IMR-90 (cell line): ENCODE results near the gene CHRM1. TPM values are rescaled to one million over a fixed set of nuclear protein-coding genes. Genes with fewer than 3 reads are reported as not detected.

Experiments used
- ATAC-seq: fragments of 200-7000 bp; cut with Tn5 transposase; 2 replicates; pipeline ENCODE4 v1.9.1; 2020; ENCODE audit warnings: low read depth, mild to moderate bottlenecking, moderate library complexity
- BruUV-seq: library from RNA; stranded (reverse); fragments of 400-500 nt; replicated peaks from 2 replicates; lab custom pipeline; 2021; lab: Mats Ljungman, UMichigan
- CTCF ChIA-PET: fragments of 300-600 bp; formaldehyde crosslinking; extraction: SDS; loops from one replicate; lab custom pipeline; 2021; ENCODE audit warnings: antibody characterized with exemption; lab: Yijun Ruan, JAX
- POLR2A ChIA-PET: fragments of 300-600 bp; sonication (Branson Sonifier 250); formaldehyde crosslinking; loops from one replicate; lab custom pipeline; 2022; ENCODE audit warnings: antibody characterized with exemption; ENCODE audit not compliant: unreplicated experiment; lab: Charles Lee
- DNase-seq: peaks from one replicate; pipeline ENCODE4 v3.0.0; 2013
- H2AFZ ChIP-seq: replicated peaks from 2 replicates; pipeline ENCODE3; 2013; ENCODE audit warnings: low read length, mild to moderate bottlenecking; ENCODE audit not compliant: poor library complexity
- H2AK5ac ChIP-seq: 2 replicates; pipeline ENCODE4 v1.6.1; 2013; ENCODE audit warnings: low read depth, low read length, inconsistent platforms
- H2AK9ac ChIP-seq: replicated peaks from 2 replicates; pipeline ENCODE3; 2013; ENCODE audit warnings: mild to moderate bottlenecking, low read depth, low read length, moderate library complexity; ENCODE audit not compliant: poor library complexity
- H2BK120ac ChIP-seq: 2 replicates; pipeline ENCODE4 v1.6.1; 2013; ENCODE audit warnings: low read depth, low read length, inconsistent platforms
- H2BK15ac ChIP-seq: 3 replicates; pipeline ENCODE4 v1.6.1; 2013; ENCODE audit warnings: low read depth, low read length, inconsistent platforms
- H2BK20ac ChIP-seq: 2 replicates; pipeline ENCODE4 v1.6.1; 2013; ENCODE audit warnings: low read depth, mild to moderate bottlenecking, inconsistent platforms, low read length, moderate library complexity
- H2BK5ac ChIP-seq: 2 replicates; pipeline ENCODE4 v1.6.1; 2013; ENCODE audit warnings: mild to moderate bottlenecking, low read depth, low read length, inconsistent platforms; ENCODE audit not compliant: poor library complexity, severe bottlenecking
- H3K14ac ChIP-seq: replicated peaks from 2 replicates; pipeline ENCODE4 v1.6.1; 2013; ENCODE audit warnings: low read depth, low read length, inconsistent platforms
- H3K18ac ChIP-seq: 2 replicates; pipeline ENCODE4 v1.6.1; 2013; ENCODE audit warnings: low read depth, low read length, control low read depth
- H3K23ac ChIP-seq: 2 replicates; pipeline ENCODE4 v1.6.1; 2013; ENCODE audit warnings: low read depth, low read length, inconsistent platforms
- H3K27ac ChIP-seq: 2 replicates; pipeline ENCODE4 v1.5.1; 2013; ENCODE audit warnings: mild to moderate bottlenecking, control low read depth, low read length; ENCODE audit not compliant: insufficient read depth
- H3K27me3 ChIP-seq: 2 replicates; pipeline ENCODE4 v1.6.1; 2013; ENCODE audit warnings: low read length; ENCODE audit not compliant: control insufficient read depth, insufficient read depth
- H3K36me3 ChIP-seq: 2 replicates; pipeline ENCODE4 v1.6.1; 2013; ENCODE audit warnings: low read length, mixed read lengths; ENCODE audit not compliant: control insufficient read depth, insufficient read depth
- H3K4ac ChIP-seq: 2 replicates; pipeline ENCODE4 v1.6.1; 2013; ENCODE audit warnings: low read depth, low read length, inconsistent platforms
- H3K4me1 ChIP-seq: 2 replicates; pipeline ENCODE4 v1.6.1; 2013; ENCODE audit warnings: low read length, mixed read lengths; ENCODE audit not compliant: control insufficient read depth, insufficient read depth
- H3K4me2 ChIP-seq: 2 replicates; pipeline ENCODE4 v1.6.1; 2013; ENCODE audit warnings: low read depth, mild to moderate bottlenecking, control low read depth, low read length, moderate library complexity
- H3K4me3 ChIP-seq: 2 replicates; pipeline ENCODE4 v1.5.1; 2013; ENCODE audit warnings: low read depth, mild to moderate bottlenecking, control low read depth, low read length, moderate library complexity; ENCODE audit not compliant: insufficient read depth
- H3K56ac ChIP-seq: 2 replicates; pipeline ENCODE4 v1.6.1; 2013; ENCODE audit warnings: low read length, inconsistent platforms; ENCODE audit not compliant: insufficient read depth; ENCODE audit errors: extremely low read depth
- H3K79me1 ChIP-seq, 2 experiments: 2 replicates each; pipeline ENCODE4 v1.6.1; 2013; ENCODE audit warnings: low read length in 2 of 2, inconsistent platforms in 1 of 2, low read depth in 1 of 2
- H3K9ac ChIP-seq: 2 replicates; pipeline ENCODE4 v1.6.1; 2013; ENCODE audit warnings: low read depth, low read length, control low read depth
- H3K9me1 ChIP-seq: 2 replicates; pipeline ENCODE4 v1.6.1; 2013; ENCODE audit warnings: low read length, inconsistent platforms; ENCODE audit not compliant: insufficient read depth
- H3K9me3 ChIP-seq: 2 replicates; pipeline ENCODE4 v1.6.1; 2013; ENCODE audit warnings: low read length; ENCODE audit not compliant: control insufficient read depth, insufficient read depth
- H4K20me1 ChIP-seq: 2 replicates; pipeline ENCODE4 v1.6.1; 2013; ENCODE audit warnings: low read length, inconsistent platforms; ENCODE audit not compliant: insufficient read depth
- H4K5ac ChIP-seq: 2 replicates; pipeline ENCODE4 v1.6.1; 2013; ENCODE audit warnings: mild to moderate bottlenecking, low read depth, low read length, control low read depth
- H4K8ac ChIP-seq, 2 experiments: 2 replicates each; pipeline ENCODE4 v1.6.1; 2013; ENCODE audit warnings: low read depth in 2 of 2, low read length in 2 of 2, control low read depth in 1 of 2, inconsistent platforms in 1 of 2
- H4K91ac ChIP-seq: 2 replicates; pipeline ENCODE4 v1.6.1; 2013; ENCODE audit warnings: low read depth, low read length, inconsistent platforms; ENCODE audit not compliant: insufficient read depth
- BHLHE40 ChIP-seq: fragments of 150-350 bp; IDR thresholded peaks from 2 replicates; pipeline ENCODE4 v1.6.1; 2016; ENCODE audit warnings: mild to moderate bottlenecking, low read depth, low read length
- CHD1 ChIP-seq: IDR thresholded peaks from 2 replicates; pipeline ENCODE4 v1.6.1; 2012; ENCODE audit warnings: low read depth, low read length, improper control_type of control experiment
- MAFK ChIP-seq: IDR thresholded peaks from 2 replicates; pipeline ENCODE4 v1.6.1; 2012; ENCODE audit warnings: low read depth, low read length, improper control_type of control experiment
- NFE2L2 ChIP-seq: fragments of 150-350 bp; IDR thresholded peaks from 2 replicates; pipeline ENCODE4 v1.6.1; 2016; ENCODE audit warnings: low read depth, mild to moderate bottlenecking, low read length
- POLR2A ChIP-seq: IDR thresholded peaks from 2 replicates; pipeline ENCODE4 v1.6.1; 2012; ENCODE audit warnings: mild to moderate bottlenecking, low read depth, low read length
- RCOR1 ChIP-seq: IDR thresholded peaks from 2 replicates; pipeline ENCODE4 v1.6.1; 2012; ENCODE audit warnings: mild to moderate bottlenecking, low read length, improper control_type of control experiment; ENCODE audit not compliant: insufficient replicate concordance
- RFX5 ChIP-seq: IDR thresholded peaks from 2 replicates; pipeline ENCODE4 v1.8.0; 2012; ENCODE audit warnings: low read depth, mild to moderate bottlenecking, low read length, moderate library complexity
- SMC3 ChIP-seq: fragments of 150-350 bp; IDR thresholded peaks from 2 replicates; pipeline ENCODE4 v1.6.1; 2016; ENCODE audit warnings: low read depth, mild to moderate bottlenecking, antibody characterized with exemption, low read length, moderate library complexity
- USF2 ChIP-seq: fragments of 150-350 bp; IDR thresholded peaks from 2 replicates; pipeline ENCODE4 v1.6.1; 2017; ENCODE audit warnings: mild to moderate bottlenecking, antibody characterized with exemption, low read length, low read depth
- WGBS, 2 experiments: methylation state at CpG; one replicate each; pipeline versions ENCODE4 v1.1.5 to v1.1.7; 2013; ENCODE audit warnings: missing lambda C conversion rate in 2 of 2; ENCODE audit not compliant: insufficient read length in 1 of 2; ENCODE audit errors: extremely low coverage in 2 of 2; 5-methylcytosine and 5-hydroxymethylcytosine counted together
- dilution Hi-C: fragments of 300-500 bp; cut with HindIII; formaldehyde crosslinking; loops from one replicate; pipeline ENCODE4 v1.14.3; 2018; ENCODE audit warnings: low sequenced_read_pairs; ENCODE audit not compliant: unreplicated experiment
- in situ Hi-C: fragments of 300-500 bp; cut with MboI; formaldehyde crosslinking; loops from 3 replicates; pipeline ENCODE4 v1.14.3; 2019; ENCODE audit warnings: low sequenced_read_pairs, inconsistent platforms, mixed read lengths
- intact Hi-C: fragments of 100-400 bp; cut with micrococcal nuclease; formaldehyde crosslinking; loops from 2 replicates; pipeline ENCODE4 v1.10.0; 2022
- polyA plus RNA-seq, 3 experiments: library from polyadenylated mRNA; depleted of rRNA; stranded (reverse); fragments of >200 nt; gene quantifications; 2 replicates each; pipeline ENCODE4 v1.2.3, GENCODE V29; 2012; ENCODE audit warnings: low replicate concordance in 1 of 3
- total RNA-seq: library from RNA; depleted of rRNA; stranded (reverse); fragments of >200 nt; gene quantifications from 2 replicates; pipeline ENCODE4 v1.2.3, GENCODE V29; 2012

CHRM1 gene
- total and polyA plus RNA-seq, 2 of the 4 experiments (the other 2 are of a cell fraction), result not detected

GRCh38 chr11:62919476-62919875 is 1.7 kb downstream of the CHRM1 start:
- Histone ChIP-seq H4K5ac (no peak overlapping the region), H3K79me1 (no peaks in the 10 kb centered on the region), H4K20me1 (no peaks in the 10 kb centered on the region), H3K27ac (no peak overlapping the region), H2AK5ac (no peak overlapping the region), H3K18ac (no peak overlapping the region), H3K4ac (no peak overlapping the region), H3K4me1 (peaks cover 5% of the 10 kb centered on the region; the same call in 1 of the 2 replicates), H2AK9ac (no peak overlapping the region), H4K91ac (no peak overlapping the region), H3K27me3 (peaks cover 74% of the 10 kb centered on the region), H2BK20ac (no peak overlapping the region), H2BK120ac (no peak overlapping the region), H2BK5ac (no peak overlapping the region), H3K4me3 (no peak overlapping the region), H2BK15ac (no peak overlapping the region), H4K8ac (no peak overlapping the region), H3K14ac (no peak overlapping the region), H3K56ac (no peak overlapping the region), H3K9ac (no peak overlapping the region), H3K9me1 (no peaks in the 10 kb centered on the region), H2AFZ (no peak overlapping the region), H3K9me3 (no peaks in the 10 kb centered on the region; the same call in 1 of the 2 replicates), H3K36me3 (no peaks in the 10 kb centered on the region), H3K4me2 (no peak overlapping the region), H3K23ac (no peak overlapping the region)
- DNase-seq (no peak), ATAC-seq (no peak)
- dilution Hi-C loops, result no loop called here
- ChIA-PET CTCF (no interaction called here), POLR2A (interaction anchor here (0.5 kb wide), 1 partner anchor 108 kb away, joined by 3 read pairs; no protein-coding TSS in a partner anchor)
- intact Hi-C loops, result no loop called here
- WGBS, 2 experiments, result 46% methylated on average over 6 of the region's 10 CpGs; no CpG with 5 or more reads in 1 of the 2 experiments
- no peak for TF ChIP-seq RCOR1
- TF ChIP-seq RFX5, result no peak
- no peak for TF ChIP-seq USF2
- TF ChIP-seq BHLHE40, result no peak
- TF ChIP-seq POLR2A, result no peak
- TF ChIP-seq NFE2L2, result no peak
- TF ChIP-seq SMC3, result no peak
- TF ChIP-seq MAFK, result no peak
- TF ChIP-seq CHD1, result no peak
- BruUV-seq, result no TSS peak
- in situ Hi-C loops, result no loop called here
